ENCODE results near the gene RRN3.
"Not testable (repeated sequence)": the region's sequence is repeated elsewhere in the genome, so short reads cannot be mapped to it uniquely, and the experiment has no call there.

DNA sequence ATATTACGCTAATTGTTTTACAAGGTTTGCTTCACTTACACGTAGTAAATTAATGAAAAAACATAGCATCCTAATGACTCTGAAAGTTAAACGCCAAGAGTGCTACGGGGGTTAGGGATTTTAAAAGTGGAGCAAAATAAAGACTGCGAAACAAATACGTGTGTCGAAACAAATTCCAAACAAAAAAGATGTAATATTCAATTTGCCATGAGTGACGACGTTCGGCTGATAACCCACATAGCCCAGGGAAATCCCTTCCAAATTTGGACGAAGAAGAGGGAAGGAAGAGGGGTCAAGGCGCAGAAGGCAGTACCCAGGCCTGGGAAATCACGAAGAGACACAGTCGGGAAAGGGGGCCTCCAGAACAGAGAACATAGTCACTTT, 509 bp downstream of the RRN3 start:
- TF ChIP-seq, protein P1, sequence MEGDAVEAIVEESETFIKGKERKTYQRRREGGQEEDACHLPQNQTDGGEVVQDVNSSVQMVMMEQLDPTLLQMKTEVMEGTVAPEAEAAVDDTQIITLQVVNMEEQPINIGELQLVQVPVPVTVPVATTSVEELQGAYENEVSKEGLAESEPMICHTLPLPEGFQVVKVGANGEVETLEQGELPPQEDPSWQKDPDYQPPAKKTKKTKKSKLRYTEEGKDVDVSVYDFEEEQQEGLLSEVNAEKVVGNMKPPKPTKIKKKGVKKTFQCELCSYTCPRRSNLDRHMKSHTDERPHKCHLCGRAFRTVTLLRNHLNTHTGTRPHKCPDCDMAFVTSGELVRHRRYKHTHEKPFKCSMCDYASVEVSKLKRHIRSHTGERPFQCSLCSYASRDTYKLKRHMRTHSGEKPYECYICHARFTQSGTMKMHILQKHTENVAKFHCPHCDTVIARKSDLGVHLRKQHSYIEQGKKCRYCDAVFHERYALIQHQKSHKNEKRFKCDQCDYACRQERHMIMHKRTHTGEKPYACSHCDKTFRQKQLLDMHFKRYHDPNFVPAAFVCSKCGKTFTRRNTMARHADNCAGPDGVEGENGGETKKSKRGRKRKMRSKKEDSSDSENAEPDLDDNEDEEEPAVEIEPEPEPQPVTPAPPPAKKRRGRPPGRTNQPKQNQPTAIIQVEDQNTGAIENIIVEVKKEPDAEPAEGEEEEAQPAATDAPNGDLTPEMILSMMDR (IDR thresholded peaks at IDR 0.05; ENCODE audit: insufficient read depth, low read length, poor library complexity, severe bottlenecking) = not testable (repeated sequence)
- TF ChIP-seq EZH2phosphoT487 (conservative IDR thresholded peaks at IDR 0.05; ENCODE audit: low read length) = not testable (repeated sequence)

Data from SU-DHL-6 (cell line).